Osteoblast (primary cell): Measurements from ENCODE around the gene CORO2B. TPM values are rescaled to one million over a fixed set of nuclear protein-coding genes. Genes with fewer than 3 reads are reported as not detected.

Source experiments
- DNase-seq: peaks from one replicate; pipeline ENCODE4 v3.0.0; 2011; ENCODE audit warnings: low spot score, mixed read lengths; ENCODE audit not compliant: insufficient read length; ENCODE audit errors: missing footprints
- H2AFZ ChIP-seq: 2 replicates; pipeline ENCODE4 v1.6.0; 2011; ENCODE audit warnings: mild to moderate bottlenecking, low read length
- H3K27ac ChIP-seq: 2 replicates; pipeline ENCODE4 v1.5.1; 2011; ENCODE audit warnings: mild to moderate bottlenecking, low read depth, low read length, moderate library complexity
- H3K27me3 ChIP-seq: 2 replicates; pipeline ENCODE4 v1.6.0; 2012; ENCODE audit warnings: mild to moderate bottlenecking, control low read depth, inconsistent platforms, low read length, moderate library complexity; ENCODE audit not compliant: insufficient read depth
- H3K36me3 ChIP-seq: 2 replicates; pipeline ENCODE4 v1.5.1; 2011; ENCODE audit warnings: mild to moderate bottlenecking, low read length, control low read depth, moderate library complexity; ENCODE audit not compliant: insufficient read depth
- H3K4me1 ChIP-seq: 2 replicates; pipeline ENCODE4 v1.5.1; 2011; ENCODE audit warnings: mild to moderate bottlenecking, low read length, control low read depth, moderate library complexity; ENCODE audit not compliant: insufficient read depth
- H3K4me2 ChIP-seq: 2 replicates; pipeline ENCODE4 v1.6.0; 2011; ENCODE audit warnings: mild to moderate bottlenecking, low read length; ENCODE audit not compliant: insufficient read depth
- H3K4me3 ChIP-seq: fragments of 200-600 bp; sonication (generic); 3 replicates; pipeline ENCODE4 v1.5.1; 2012; ENCODE audit warnings: mild to moderate bottlenecking, low read length, inconsistent platforms; ENCODE audit not compliant: insufficient read depth
- H3K79me2 ChIP-seq: 2 replicates; pipeline ENCODE4 v1.6.0; 2012; ENCODE audit warnings: mild to moderate bottlenecking, low read length, control low read depth, inconsistent platforms; ENCODE audit not compliant: insufficient read depth
- H3K9me3 ChIP-seq: 2 replicates; pipeline ENCODE4 v1.5.1; 2011; ENCODE audit warnings: low read depth, low read length, control low read depth
- H4K20me1 ChIP-seq: 2 replicates; pipeline ENCODE4 v1.6.0; 2012; ENCODE audit warnings: mild to moderate bottlenecking, low read length, control low read depth; ENCODE audit not compliant: insufficient read depth
- CTCF ChIP-seq: IDR thresholded peaks from 2 replicates; pipeline ENCODE4 v1.5.1; 2011; ENCODE audit warnings: mild to moderate bottlenecking, low read depth, low read length, moderate library complexity; ENCODE audit errors: extremely low read depth
- total RNA-seq: library from RNA; depleted of rRNA; stranded (reverse); fragments of >200 nt; gene quantifications from 2 replicates; pipeline ENCODE4 v1.2.3, GENCODE V29; 2012

CORO2B gene
- total RNA-seq, 1 donor, result 10.5 TPM

- Histone ChIP-seq H3K4me2 (no peak overlapping the region), H4K20me1 (no peaks in the 10 kb centered on the region), H3K79me2 (peaks cover 33% of the 10 kb centered on the region), H2AFZ (no peak overlapping the region), H3K9me3 (no peaks in the 10 kb centered on the region), H3K4me3 (no peak overlapping the region), H3K27me3 (no peaks in the 10 kb centered on the region), H3K27ac (no peak overlapping the region), H3K4me1 (peaks cover 8% of the 10 kb centered on the region), H3K36me3 (no peaks in the 10 kb centered on the region)
- TF ChIP-seq CTCF, result no peak
- DNase-seq, result no peak
Observed at GRCh38 chr15:68626283-68626682, 47.5 kb downstream of the CORO2B start.

- TF ChIP-seq CTCF, result no peak
- Histone ChIP-seq H3K4me1 (peaks cover 4% of the 10 kb centered on the region), H3K27me3 (no peaks in the 10 kb centered on the region), H3K4me2 (no peak overlapping the region), H3K36me3 (no peaks in the 10 kb centered on the region), H3K27ac (no peak overlapping the region), H4K20me1 (no peaks in the 10 kb centered on the region), H3K79me2 (peaks cover 34% of the 10 kb centered on the region), H3K4me3 (no peak overlapping the region), H3K9me3 (no peaks in the 10 kb centered on the region), H2AFZ (no peak overlapping the region)
- no peak for DNase-seq
Observed at GRCh38 chr15:68626739-68627138, 47.9 kb downstream of the CORO2B start.

- no peak for DNase-seq
- H3K36me3 ChIP-seq, result no peaks in the 10 kb centered on the region
- no peak overlapping the region for H2AFZ ChIP-seq
- TF ChIP-seq CTCF, result no peak
- no peaks in the 10 kb centered on the region for H3K27me3 ChIP-seq
- H3K27ac ChIP-seq, result no peak overlapping the region
- peaks cover 4% of the 10 kb centered on the region for H3K4me1 ChIP-seq
- no peaks in the 10 kb centered on the region for H4K20me1 ChIP-seq
- H3K9me3 ChIP-seq, result no peaks in the 10 kb centered on the region
- H3K79me2 ChIP-seq, result peaks cover 30% of the 10 kb centered on the region
- H3K4me3 ChIP-seq, result no peak overlapping the region
- H3K4me2 ChIP-seq, result no peak overlapping the region
Observed at GRCh38 chr15:68627476-68627875, 48.7 kb downstream of the CORO2B start.

- no peak overlapping the region for H3K4me2 ChIP-seq
- no peaks in the 10 kb centered on the region for H3K9me3 ChIP-seq
- peaks cover 4% of the 10 kb centered on the region for H3K4me1 ChIP-seq
- no peak overlapping the region for H3K27ac ChIP-seq
- H3K4me3 ChIP-seq, result no peak overlapping the region
- DNase-seq, result no peak
- H2AFZ ChIP-seq, result no peak overlapping the region
- TF ChIP-seq CTCF, result no peak
- H4K20me1 ChIP-seq, result no peaks in the 10 kb centered on the region
- H3K79me2 ChIP-seq, result peaks cover 26% of the 10 kb centered on the region
- H3K36me3 ChIP-seq, result no peaks in the 10 kb centered on the region
- H3K27me3 ChIP-seq, result no peaks in the 10 kb centered on the region
Observed at GRCh38 chr15:68627995-68628394, 49.2 kb downstream of the CORO2B start.
